SIG-M5 treated with dmso at 0.1 percent for 504 hours (cell line): ENCODE measurements around the gene BOD1L1.
A peak's percentile ranks its signal among the peaks of the same experiment; 100 is the strongest.

ENCODE experiments used
- DNase-seq: peaks from one replicate; lab custom pipeline; 2025; ENCODE audit not compliant: unreplicated experiment; lab: John Stamatoyannopoulos, UW

The BOD1L1 gene

GRCh38 chr4:13540446-13541175, 86.9 kb downstream of the BOD1L1 start:
- DNase-seq, result no peak

GRCh38 chr4:13539619-13540445, 87.7 kb downstream of the BOD1L1 start:
- DNase-seq, result no peak

- no peak for DNase-seq
Observed at GRCh38 chr4:13539047-13539618, 88.4 kb downstream of the BOD1L1 start.

GRCh38 chr4:13538427-13538973, 89.0 kb downstream of the BOD1L1 start:
- no peak for DNase-seq

GRCh38 chr4:13537832-13538177, 89.7 kb downstream of the BOD1L1 start:
- DNase-seq, result no peak

GRCh38 chr4:13537011-13537831, 90.3 kb downstream of the BOD1L1 start:
- DNase-seq, result no peak

- DNase-seq, result no peak
Observed at GRCh38 chr4:13536607-13537006, 90.9 kb downstream of the BOD1L1 start.

- DNase-seq, result no peak
Observed at GRCh38 chr4:13535708-13536361, 91.7 kb downstream of the BOD1L1 start.

- DNase-seq, result no peak
Observed at GRCh38 chr4:13535118-13535517, 92.4 kb downstream of the BOD1L1 start.

- DNase-seq, result no peak
Observed at GRCh38 chr4:13534344-13535063, 93.0 kb downstream of the BOD1L1 start.

- no peak for DNase-seq
Observed at GRCh38 chr4:13533670-13534343, 93.7 kb downstream of the BOD1L1 start.

- DNase-seq, result no peak
Observed at GRCh38 chr4:13531625-13531998, 95.9 kb downstream of the BOD1L1 start.

- DNase-seq, result no peak
Observed at GRCh38 chr4:13530823-13531624, 96.5 kb downstream of the BOD1L1 start.

- DNase-seq, result no peak
Observed at GRCh38 chr4:13529128-13529919, 98.2 kb downstream of the BOD1L1 start.

- no peak for DNase-seq
Observed at GRCh38 chr4:13528821-13529127, 98.8 kb downstream of the BOD1L1 start.

- peak; percentile 76 for DNase-seq
Observed at GRCh38 chr4:13527981-13528820, 99.3 kb downstream of the BOD1L1 start.
